ENCODE measurements around the gene DYNC1H1.

- TF ChIP-seq EZH2 (IDR thresholded peaks at IDR 0.05): no peak
- no peak for TF ChIP-seq POLR2AphosphoS5 (IDR thresholded peaks at IDR 0.05; ENCODE audit: borderline replicate concordance, low read depth, low read length)
- TF ChIP-seq FOXP2 (optimal IDR thresholded peaks at IDR 0.05; ENCODE audit: control extremely low read depth, extremely low read length, insufficient read depth): no peak
These were observed 16.8 kb upstream of the DYNC1H1 start for GRCh38 chr14:101947577-101947903.

Data from SK-N-MC (cell line).